ENCODE measurements around the gene CSNK1G1. TPM values are rescaled to one million over a fixed set of nuclear protein-coding genes. Genes with fewer than 3 reads are reported as not detected.

The CSNK1G1 gene
- total RNA-seq, 1 experiment from 2014 or later, result 23.9 TPM

DNA sequence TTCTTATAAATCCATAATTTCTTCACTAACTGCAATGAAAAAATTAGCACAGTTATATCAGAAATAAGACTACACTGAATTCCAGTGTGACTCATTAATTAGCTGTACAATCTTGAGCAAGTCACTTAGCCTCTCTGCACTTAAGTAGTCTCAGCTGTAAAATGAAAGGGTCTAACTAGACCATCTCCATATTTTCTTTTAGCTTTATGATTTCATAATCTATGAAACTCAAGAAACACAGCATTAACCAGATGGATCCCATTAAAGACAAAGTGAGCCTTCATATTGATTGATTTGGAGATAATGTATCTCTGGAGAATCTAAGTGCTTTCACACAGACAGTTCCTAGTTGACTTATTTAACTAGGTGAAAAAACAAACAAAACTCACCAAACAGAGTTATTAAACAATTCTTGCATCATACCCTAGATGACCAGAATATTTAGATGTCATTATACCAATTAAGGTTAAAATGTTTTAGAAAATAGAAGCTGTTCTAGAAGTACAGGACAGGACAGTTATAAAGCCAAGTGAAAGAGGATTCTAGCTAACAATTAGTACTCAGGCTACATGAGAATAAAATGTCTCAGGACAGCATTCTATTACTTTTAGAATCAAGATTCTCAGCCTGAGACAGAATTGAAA, 11.2 kb downstream of the CSNK1G1 start:
- no peaks in the 10 kb centered on the region for H3K9me3 Mint-ChIP-seq (ENCODE audit: low read depth, unreplicated experiment)
- H3K4me1 Mint-ChIP-seq (ENCODE audit: low read depth, unreplicated experiment), result peaks cover 18% of the 10 kb centered on the region
- no peaks in the 10 kb centered on the region for H3K27me3 Mint-ChIP-seq (ENCODE audit: unreplicated experiment)
- no TSS peak for BruUV-seq (replicated peaks)
- H3K36me3 Mint-ChIP-seq (ENCODE audit: insufficient read depth, unreplicated experiment), result peaks cover 4% of the 10 kb centered on the region
- no peak for DNase-seq
- TF ChIP-seq, protein P1, sequence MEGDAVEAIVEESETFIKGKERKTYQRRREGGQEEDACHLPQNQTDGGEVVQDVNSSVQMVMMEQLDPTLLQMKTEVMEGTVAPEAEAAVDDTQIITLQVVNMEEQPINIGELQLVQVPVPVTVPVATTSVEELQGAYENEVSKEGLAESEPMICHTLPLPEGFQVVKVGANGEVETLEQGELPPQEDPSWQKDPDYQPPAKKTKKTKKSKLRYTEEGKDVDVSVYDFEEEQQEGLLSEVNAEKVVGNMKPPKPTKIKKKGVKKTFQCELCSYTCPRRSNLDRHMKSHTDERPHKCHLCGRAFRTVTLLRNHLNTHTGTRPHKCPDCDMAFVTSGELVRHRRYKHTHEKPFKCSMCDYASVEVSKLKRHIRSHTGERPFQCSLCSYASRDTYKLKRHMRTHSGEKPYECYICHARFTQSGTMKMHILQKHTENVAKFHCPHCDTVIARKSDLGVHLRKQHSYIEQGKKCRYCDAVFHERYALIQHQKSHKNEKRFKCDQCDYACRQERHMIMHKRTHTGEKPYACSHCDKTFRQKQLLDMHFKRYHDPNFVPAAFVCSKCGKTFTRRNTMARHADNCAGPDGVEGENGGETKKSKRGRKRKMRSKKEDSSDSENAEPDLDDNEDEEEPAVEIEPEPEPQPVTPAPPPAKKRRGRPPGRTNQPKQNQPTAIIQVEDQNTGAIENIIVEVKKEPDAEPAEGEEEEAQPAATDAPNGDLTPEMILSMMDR (IDR thresholded peaks at IDR 0.05; ENCODE audit: unreplicated experiment), result no peak
- H3K4me3 Mint-ChIP-seq (ENCODE audit: low read depth, unreplicated experiment), result no peak overlapping the region
- CTCF ChIA-PET, result no interaction called here
- intact Hi-C loops (cut with micrococcal nuclease; ENCODE audit: unreplicated experiment), result no loop called here
- H3K27ac Mint-ChIP-seq (ENCODE audit: unreplicated experiment), result no peak overlapping the region

DNA sequence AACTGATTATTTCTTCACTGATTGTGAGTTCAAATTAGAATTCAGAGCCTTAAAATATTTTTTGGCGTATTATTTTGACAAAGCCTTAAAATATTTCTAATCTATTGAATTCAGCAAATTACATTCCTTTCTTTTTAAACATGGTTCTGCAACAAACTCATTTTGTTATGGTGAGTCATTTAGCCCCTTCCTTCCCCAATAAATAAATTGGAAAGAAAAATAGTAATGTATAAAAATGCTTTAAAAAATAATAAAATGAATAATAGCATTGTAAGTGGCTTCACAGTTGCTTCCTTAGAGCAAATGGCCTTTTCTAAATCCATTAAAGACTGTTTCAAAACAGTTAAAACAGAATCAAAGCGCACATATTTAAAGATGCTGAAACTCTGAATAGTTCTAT, 12.1 kb downstream of the CSNK1G1 start:
- H3K9me3 Mint-ChIP-seq (ENCODE audit: low read depth, unreplicated experiment), result no peaks in the 10 kb centered on the region
- no TSS peak for BruUV-seq (replicated peaks)
- no peak for DNase-seq
- CTCF ChIA-PET, result no interaction called here
- H3K4me3 Mint-ChIP-seq (ENCODE audit: low read depth, unreplicated experiment), result no peak overlapping the region
- H3K27me3 Mint-ChIP-seq (ENCODE audit: unreplicated experiment), result no peaks in the 10 kb centered on the region
- peaks cover 4% of the 10 kb centered on the region for H3K36me3 Mint-ChIP-seq (ENCODE audit: insufficient read depth, unreplicated experiment)
- intact Hi-C loops (cut with micrococcal nuclease; ENCODE audit: unreplicated experiment), result no loop called here
- H3K4me1 Mint-ChIP-seq (ENCODE audit: low read depth, unreplicated experiment), result peaks cover 18% of the 10 kb centered on the region
- TF ChIP-seq, protein P1 (IDR thresholded peaks at IDR 0.05; ENCODE audit: unreplicated experiment), result no peak
- no peak overlapping the region for H3K27ac Mint-ChIP-seq (ENCODE audit: unreplicated experiment)

DNA sequence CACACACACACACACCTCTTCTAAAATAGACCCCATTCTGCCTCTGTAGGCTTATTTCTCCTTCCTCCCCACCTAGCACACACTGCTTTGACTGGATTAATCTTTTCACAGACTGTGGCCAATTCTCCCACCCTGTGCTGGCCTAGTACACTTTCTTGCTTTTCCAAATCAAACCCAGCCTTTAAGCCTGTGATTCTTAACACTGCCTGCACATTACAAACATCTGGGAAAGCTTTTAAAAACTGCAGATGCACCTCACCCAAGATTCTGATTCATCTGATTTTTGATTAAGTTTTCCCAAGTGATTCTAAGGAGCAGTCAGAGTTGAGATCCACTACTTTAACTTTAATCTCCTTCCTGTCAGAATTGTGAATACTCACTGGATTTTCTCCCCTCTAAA, 12.8 kb downstream of the CSNK1G1 start:
- H3K36me3 Mint-ChIP-seq (ENCODE audit: insufficient read depth, unreplicated experiment), result peaks cover 4% of the 10 kb centered on the region
- H3K27ac Mint-ChIP-seq (ENCODE audit: unreplicated experiment), result no peak overlapping the region
- H3K27me3 Mint-ChIP-seq (ENCODE audit: unreplicated experiment), result no peaks in the 10 kb centered on the region
- H3K4me1 Mint-ChIP-seq (ENCODE audit: low read depth, unreplicated experiment), result peaks cover 18% of the 10 kb centered on the region
- intact Hi-C loops (cut with micrococcal nuclease; ENCODE audit: unreplicated experiment), result no loop called here
- CTCF ChIA-PET, result no interaction called here
- DNase-seq, result no peak
- BruUV-seq (replicated peaks), result no TSS peak
- no peaks in the 10 kb centered on the region for H3K9me3 Mint-ChIP-seq (ENCODE audit: low read depth, unreplicated experiment)
- TF ChIP-seq, protein P1 (IDR thresholded peaks at IDR 0.05; ENCODE audit: unreplicated experiment), result no peak
- H3K4me3 Mint-ChIP-seq (ENCODE audit: low read depth, unreplicated experiment), result no peak overlapping the region

DNA sequence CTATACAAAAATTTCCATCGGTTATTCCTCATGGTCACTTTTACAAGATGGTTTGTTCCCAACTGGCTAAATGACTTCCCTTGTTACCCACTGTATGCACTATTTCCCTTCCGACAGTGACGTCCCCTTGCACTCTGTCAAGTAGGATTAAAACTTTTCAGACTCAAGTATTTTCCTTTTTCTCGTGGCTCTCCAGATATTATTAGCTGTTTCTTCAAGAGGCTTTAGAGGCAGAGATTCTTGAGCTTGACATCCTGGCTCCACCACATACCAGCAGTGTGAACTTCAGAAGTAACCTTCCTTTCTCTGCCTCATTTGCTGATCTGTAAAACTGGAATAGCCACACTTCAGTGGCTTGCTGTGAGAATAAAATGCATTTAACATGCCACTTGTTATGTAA, 14.0 kb downstream of the CSNK1G1 start:
- Mint-ChIP-seq H3K9me3 (ENCODE audit: low read depth, unreplicated experiment) (no peaks in the 10 kb centered on the region), H3K36me3 (ENCODE audit: insufficient read depth, unreplicated experiment) (no peaks in the 10 kb centered on the region), H3K27me3 (ENCODE audit: unreplicated experiment) (no peaks in the 10 kb centered on the region), H3K4me3 (ENCODE audit: low read depth, unreplicated experiment) (no peak overlapping the region), H3K27ac (ENCODE audit: unreplicated experiment) (no peak overlapping the region), H3K4me1 (ENCODE audit: low read depth, unreplicated experiment) (peaks cover 11% of the 10 kb centered on the region)
- no TSS peak for BruUV-seq (replicated peaks)
- intact Hi-C loops (cut with micrococcal nuclease; ENCODE audit: unreplicated experiment), result no loop called here
- CTCF ChIA-PET, result no interaction called here
- DNase-seq, result no peak
- TF ChIP-seq, protein P1 (IDR thresholded peaks at IDR 0.05; ENCODE audit: unreplicated experiment), result no peak
